ENCODE measurements around the gene SH3BP5.
A peak's percentile ranks its signal among the peaks of the same experiment; 100 is the strongest.

The SH3BP5 gene

GRCh38 chr3:15228147-15228546 is 104.2 kb downstream of the SH3BP5 start:
- FAIRE-seq = peak; percentile 55

DNA sequence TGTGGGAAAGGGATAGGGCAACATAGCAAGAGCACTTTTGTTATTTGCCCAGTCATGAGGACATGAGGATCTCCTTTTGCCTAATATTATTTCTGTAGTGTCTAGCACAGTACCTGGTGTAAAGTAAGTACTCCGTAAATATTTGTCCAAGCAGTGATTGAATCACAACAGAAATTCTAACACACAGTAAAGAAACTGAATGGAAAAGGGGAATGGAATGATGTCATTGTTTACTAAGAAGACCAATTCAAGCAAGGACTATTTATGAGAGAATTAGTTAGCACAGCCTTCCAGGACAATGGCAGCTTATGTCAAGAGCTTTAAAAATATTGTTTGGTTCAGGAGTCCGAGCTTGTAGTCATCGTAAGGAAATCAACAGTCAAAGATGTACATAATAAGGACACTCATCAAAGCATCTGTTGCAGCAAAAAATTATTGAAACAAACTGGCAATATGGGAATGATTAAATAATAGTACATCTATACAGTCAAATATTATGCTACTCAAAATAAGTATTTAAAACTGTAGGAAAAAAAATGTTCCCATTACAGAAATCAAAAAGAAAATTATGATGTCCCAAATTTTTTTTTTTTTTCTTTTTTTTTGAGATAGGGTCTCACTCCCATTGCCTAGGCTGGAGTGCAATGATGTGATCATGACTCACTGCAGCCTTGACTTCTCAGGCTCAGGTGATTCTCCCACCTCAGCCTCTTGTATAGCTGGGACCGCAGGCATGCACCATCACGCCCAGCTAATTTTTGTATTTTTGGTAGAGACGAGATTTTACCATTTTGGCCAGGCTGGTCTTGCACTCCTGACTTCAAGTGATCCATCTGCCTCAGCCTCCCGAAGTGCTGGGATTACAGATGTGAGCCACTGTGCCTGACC is 108.5 kb downstream of the SH3BP5 start:
- no peak for FAIRE-seq

GRCh38 chr3:15221574-15222217 is 110.7 kb downstream of the SH3BP5 start:
- FAIRE-seq = no peak

DNA sequence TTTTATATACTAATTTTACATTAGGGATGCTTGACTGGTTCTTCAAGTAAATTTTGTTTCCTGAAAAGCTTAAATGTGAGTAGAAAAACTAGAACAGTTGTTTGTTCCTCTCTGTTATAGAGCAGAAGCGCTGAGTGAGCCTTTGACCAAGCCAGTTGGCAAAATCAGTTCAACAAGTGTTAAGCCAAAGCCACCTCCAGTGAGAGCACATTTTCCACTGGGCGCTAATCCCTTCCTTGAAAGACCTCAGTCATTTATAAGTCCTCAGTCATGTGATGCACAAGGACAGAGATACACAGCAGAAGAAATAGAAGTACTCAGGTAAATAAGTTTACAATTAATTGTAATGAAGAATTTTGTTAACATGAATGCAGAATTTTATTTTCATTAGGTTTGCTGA is 111.7 kb downstream of the SH3BP5 start:
- no peak for FAIRE-seq

DNA sequence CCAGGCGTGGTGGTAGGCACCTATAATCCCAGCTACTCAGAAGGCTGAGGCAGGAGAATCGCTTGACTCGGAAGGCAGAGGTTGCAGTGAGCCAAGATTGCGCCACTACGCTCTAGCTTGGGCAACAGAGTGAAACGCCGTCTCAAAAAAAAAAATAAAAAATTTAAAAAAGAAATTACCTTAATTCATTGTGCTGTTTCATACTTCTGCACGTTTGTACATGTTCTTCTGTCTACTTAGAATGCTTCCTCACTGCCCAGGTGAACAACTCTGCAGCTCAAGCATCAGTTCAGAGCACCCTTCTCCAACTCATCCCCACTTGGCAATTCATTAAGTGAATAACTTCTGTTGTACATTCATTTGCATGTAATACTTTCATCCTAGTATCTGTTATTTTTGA is 112.3 kb downstream of the SH3BP5 start:
- FAIRE-seq = no peak

DNA sequence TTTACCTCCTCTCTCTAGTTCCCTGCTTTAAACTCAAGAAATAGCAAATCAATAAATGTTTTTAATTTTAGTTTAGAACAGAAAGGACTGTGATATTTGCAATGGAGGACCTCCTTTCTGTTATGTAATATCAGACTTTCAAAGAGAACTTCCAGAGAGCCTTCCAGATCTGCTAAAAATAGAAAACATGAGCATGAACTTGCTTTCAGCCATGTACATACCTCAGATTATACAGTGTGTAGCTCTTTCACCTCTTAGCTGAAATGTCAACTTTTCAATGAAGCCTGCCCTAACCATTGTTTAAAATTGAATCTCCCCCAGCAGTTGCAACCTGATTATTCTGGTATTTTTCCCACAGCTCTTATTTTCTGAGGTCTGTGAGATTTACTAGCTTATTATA is 113.7 kb downstream of the SH3BP5 start:
- no peak for FAIRE-seq

GRCh38 chr3:15217841-15218267 is 114.5 kb downstream of the SH3BP5 start:
- no peak for FAIRE-seq

- no peak for FAIRE-seq
Observed at GRCh38 chr3:15217011-15217671, 115.2 kb downstream of the SH3BP5 start.

GRCh38 chr3:15216501-15216900 is 115.9 kb downstream of the SH3BP5 start:
- FAIRE-seq = peak; percentile 31

- FAIRE-seq = no peak
Observed at GRCh38 chr3:15215996-15216395, 116.4 kb downstream of the SH3BP5 start.

DNA sequence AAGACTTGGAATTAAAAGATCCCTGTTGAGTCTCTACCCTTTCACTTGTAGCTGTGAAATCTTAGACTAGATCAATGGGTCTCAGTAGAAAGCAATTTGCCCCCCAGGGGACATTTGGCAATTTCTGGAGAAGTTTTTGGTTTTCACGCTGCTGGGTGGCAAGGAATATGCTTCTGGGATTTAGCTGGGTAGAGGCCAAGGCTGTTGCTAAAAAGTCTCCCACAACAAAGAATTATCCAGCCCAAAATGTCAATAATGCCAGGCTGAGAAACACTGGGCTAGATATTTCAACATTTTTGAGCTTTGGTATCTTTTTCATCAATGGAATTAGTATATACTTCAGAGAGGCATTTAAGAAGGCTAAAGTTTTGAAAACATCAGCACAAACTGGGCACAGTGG is 117.6 kb downstream of the SH3BP5 start:
- no peak for FAIRE-seq

GRCh38 chr3:15211937-15212336 is 120.4 kb downstream of the SH3BP5 start:
- no peak for FAIRE-seq

GRCh38 chr3:15207836-15208504 is 124.4 kb downstream of the SH3BP5 start:
- no peak for FAIRE-seq

DNA sequence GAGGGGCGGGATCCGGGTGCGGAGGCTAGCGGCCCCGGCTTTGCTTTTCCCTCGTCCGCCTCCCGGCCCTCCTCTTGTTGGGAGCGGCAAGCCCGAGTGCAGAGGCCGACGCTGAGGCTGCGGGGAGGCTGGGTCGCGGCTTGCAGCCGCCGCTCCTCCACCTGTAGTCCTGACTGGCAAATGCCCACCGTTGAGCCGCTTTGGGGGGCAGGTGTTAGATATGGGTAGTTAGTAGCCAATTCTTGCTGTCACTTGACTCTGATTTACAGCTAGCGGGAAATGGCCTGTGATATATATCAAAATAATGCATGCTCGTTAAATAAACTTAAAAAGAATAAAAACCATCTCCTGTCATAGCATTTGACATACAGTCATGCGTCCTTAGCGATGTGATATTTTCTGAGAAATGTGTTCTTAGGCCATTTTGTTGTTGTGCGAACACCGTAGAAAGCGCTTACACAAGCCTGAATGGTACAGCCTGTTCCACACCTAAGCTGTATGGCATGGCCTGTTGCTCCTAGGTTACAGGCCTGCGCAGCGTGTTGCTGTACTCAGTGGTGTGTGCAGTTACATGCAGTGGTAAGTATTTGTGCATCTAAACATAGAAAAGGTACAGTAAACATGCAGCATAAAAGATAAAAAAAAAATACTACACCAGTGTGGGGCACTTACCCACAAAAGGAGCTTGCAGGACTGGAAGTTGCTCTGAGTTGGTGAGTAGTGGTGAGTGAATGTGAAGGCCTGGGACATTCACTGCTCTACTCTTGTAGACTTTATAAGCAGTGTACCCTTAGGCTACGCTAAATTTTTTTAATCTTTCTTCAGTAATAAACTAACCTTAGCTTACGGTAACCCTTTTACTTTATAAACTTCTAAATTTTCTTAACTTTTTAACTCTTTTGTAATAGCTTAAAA is 125.5 kb downstream of the SH3BP5 start:
- FAIRE-seq = no peak

DNA sequence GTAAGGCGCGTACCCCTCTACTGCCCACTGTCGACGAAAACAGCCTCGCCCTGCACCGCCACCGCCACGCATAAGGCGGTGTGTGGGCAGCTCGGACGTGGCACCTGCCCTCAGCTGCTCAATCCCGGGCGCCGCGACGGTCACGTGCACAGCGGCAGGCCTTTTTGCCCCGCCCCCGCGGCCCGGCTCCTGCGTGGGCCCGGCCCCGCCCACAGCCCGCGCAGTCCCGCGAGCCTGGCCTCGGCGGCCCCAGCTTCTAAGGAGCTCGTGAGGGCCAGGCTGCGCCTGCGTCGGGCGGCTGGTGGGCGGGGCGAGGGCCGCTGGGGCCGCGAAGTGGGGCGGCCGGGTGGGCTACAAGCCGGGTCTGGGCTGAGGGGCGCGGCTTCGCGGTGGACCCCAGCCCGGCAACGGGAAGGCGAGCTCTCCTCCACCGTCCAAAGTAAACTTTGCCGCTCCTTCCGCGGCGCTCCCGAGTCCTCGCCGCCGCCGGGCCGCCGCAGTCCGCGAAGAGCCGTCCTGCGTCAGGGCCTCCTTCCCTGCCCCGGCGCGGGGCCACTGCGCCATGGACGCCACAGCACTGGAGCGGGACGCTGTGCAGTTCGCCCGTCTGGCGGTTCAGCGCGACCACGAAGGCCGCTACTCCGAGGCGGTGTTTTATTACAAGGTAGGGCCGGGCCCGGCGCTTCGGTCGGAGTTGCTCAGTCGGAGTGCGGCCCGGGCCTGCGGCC is 126.3 kb downstream of the SH3BP5 start, which contains the start of gene CAPN7:
CAPN7 (plus strand) TSS at position 313 of the 728 bp plus-strand sequence; CDS start at position 563, 250 bp downstream.
- no peak for FAIRE-seq

- FAIRE-seq = no peak
Observed at GRCh38 chr3:15205482-15205933, 126.9 kb downstream of the SH3BP5 start.

All from G401.6 (cell line).